ENCODE results near the gene RSPH3.

DNA sequence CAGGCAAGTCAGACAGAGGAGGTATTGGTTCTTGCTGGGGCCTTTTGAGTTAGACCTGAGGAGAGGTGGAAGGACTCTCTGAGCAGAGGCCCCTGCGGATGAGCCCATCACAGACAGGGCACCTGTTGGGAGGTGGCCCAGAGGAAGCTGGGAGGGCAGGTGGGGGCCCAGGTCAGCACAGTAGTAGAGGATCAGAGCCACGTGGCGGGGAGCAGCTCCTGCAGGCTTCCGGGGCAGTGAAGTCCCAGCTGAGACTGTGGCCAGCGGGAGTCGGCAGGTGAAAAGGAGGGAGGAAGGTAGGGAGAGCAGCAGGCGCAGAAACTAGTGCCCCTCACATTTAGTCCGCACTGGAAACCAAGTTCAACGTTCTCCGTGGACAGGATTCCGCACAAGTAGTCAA lies 61.8 kb downstream of the RSPH3 start:
- no peak for TF ChIP-seq KDM1A (IDR thresholded peaks at IDR 0.05; ENCODE audit: borderline replicate concordance, low read length)
- TF ChIP-seq GTF2F1 (IDR thresholded peaks at IDR 0.05; ENCODE audit: borderline replicate concordance, low read depth, low read length) = no peak
- TF ChIP-seq FOSL1 (IDR thresholded peaks at IDR 0.05; ENCODE audit: insufficient read depth, low read depth, low read length) = no peak

Measured in H1 (cell line).